IMR-90 (cell line): ENCODE measurements around the gene CDH16.

ENCODE experiments used
- CEBPB ChIP-seq: IDR thresholded peaks from 2 replicates; pipeline ENCODE4 v1.6.1; 2012; ENCODE audit warnings: low read depth, low read length, improper control_type of control experiment
- CHD1 ChIP-seq: IDR thresholded peaks from 2 replicates; pipeline ENCODE4 v1.6.1; 2012; ENCODE audit warnings: low read depth, low read length, improper control_type of control experiment
- FOS ChIP-seq: fragments of 150-350 bp; IDR thresholded peaks from 2 replicates; pipeline ENCODE4 v1.6.1; 2016; ENCODE audit warnings: low read depth, low read length
- MAZ ChIP-seq: IDR thresholded peaks from 2 replicates; pipeline ENCODE4 v1.6.1; 2012; ENCODE audit warnings: low read depth, mild to moderate bottlenecking, low read length, improper control_type of control experiment, moderate library complexity, borderline replicate concordance
- MXI1 ChIP-seq: IDR thresholded peaks from 2 replicates; pipeline ENCODE4 v1.6.1; 2012; ENCODE audit warnings: low read depth, mild to moderate bottlenecking, low read length, moderate library complexity, borderline replicate concordance
- NFE2L2 ChIP-seq: fragments of 150-350 bp; IDR thresholded peaks from 2 replicates; pipeline ENCODE4 v1.6.1; 2016; ENCODE audit warnings: low read depth, mild to moderate bottlenecking, low read length
- POLR2A ChIP-seq: IDR thresholded peaks from 2 replicates; pipeline ENCODE4 v1.6.1; 2012; ENCODE audit warnings: mild to moderate bottlenecking, low read depth, low read length
- RAD21 ChIP-seq: IDR thresholded peaks from 2 replicates; pipeline ENCODE4 v1.6.1; 2012; ENCODE audit warnings: low read length, improper control_type of control experiment
- RCOR1 ChIP-seq: IDR thresholded peaks from 2 replicates; pipeline ENCODE4 v1.6.1; 2012; ENCODE audit warnings: mild to moderate bottlenecking, low read length, improper control_type of control experiment; ENCODE audit not compliant: insufficient replicate concordance
- RFX5 ChIP-seq: IDR thresholded peaks from 2 replicates; pipeline ENCODE4 v1.8.0; 2012; ENCODE audit warnings: low read depth, mild to moderate bottlenecking, low read length, moderate library complexity
- SMC3 ChIP-seq: fragments of 150-350 bp; IDR thresholded peaks from 2 replicates; pipeline ENCODE4 v1.6.1; 2016; ENCODE audit warnings: low read depth, mild to moderate bottlenecking, antibody characterized with exemption, low read length, moderate library complexity
- TF ChIP-seq, protein P1 (sequence below): conservative IDR thresholded peaks from 2 replicates; pipeline ENCODE4 v1.5.1; 2012; ENCODE audit warnings: mild to moderate bottlenecking, low read depth, low read length, improper control_type of control experiment
- TF ChIP-seq, protein P2 (sequence below): fragments of 150-350 bp; IDR thresholded peaks from 2 replicates; pipeline ENCODE4 v1.6.1; 2016; ENCODE audit warnings: low read depth, mild to moderate bottlenecking, low read length, moderate library complexity, borderline replicate concordance
- TF ChIP-seq, protein P3 (sequence below): fragments of 150-350 bp; IDR thresholded peaks from 2 replicates; pipeline ENCODE4 v1.6.1; 2017; ENCODE audit warnings: mild to moderate bottlenecking, antibody characterized with exemption, low read length, low read depth

DNA sequence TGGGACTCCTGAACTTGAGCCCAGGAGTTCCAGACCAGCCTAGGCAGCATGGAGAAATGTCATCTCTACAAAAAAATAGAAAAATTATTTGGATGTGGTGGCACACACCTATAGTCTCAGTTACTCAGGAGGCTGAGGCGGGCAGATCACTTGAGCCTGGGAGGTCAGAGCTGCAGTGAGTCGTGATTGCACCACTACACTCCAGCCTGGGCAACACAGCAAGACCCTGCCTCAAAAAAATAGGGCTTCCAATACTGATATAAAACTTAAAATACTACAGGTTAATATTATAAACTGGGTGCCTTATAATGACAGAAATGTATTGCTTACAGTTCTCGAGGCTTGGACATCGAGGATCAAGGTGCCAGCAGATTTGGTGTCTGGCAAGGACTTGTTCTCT lies 27.3 kb upstream of the CDH16 start:
- TF ChIP-seq, protein P1, sequence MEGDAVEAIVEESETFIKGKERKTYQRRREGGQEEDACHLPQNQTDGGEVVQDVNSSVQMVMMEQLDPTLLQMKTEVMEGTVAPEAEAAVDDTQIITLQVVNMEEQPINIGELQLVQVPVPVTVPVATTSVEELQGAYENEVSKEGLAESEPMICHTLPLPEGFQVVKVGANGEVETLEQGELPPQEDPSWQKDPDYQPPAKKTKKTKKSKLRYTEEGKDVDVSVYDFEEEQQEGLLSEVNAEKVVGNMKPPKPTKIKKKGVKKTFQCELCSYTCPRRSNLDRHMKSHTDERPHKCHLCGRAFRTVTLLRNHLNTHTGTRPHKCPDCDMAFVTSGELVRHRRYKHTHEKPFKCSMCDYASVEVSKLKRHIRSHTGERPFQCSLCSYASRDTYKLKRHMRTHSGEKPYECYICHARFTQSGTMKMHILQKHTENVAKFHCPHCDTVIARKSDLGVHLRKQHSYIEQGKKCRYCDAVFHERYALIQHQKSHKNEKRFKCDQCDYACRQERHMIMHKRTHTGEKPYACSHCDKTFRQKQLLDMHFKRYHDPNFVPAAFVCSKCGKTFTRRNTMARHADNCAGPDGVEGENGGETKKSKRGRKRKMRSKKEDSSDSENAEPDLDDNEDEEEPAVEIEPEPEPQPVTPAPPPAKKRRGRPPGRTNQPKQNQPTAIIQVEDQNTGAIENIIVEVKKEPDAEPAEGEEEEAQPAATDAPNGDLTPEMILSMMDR = no peak
- TF ChIP-seq RAD21 = no peak
- TF ChIP-seq MXI1 = no peak
- no peak for TF ChIP-seq CEBPB
- TF ChIP-seq SMC3 = no peak
- no peak for TF ChIP-seq POLR2A
- TF ChIP-seq, protein P2, sequence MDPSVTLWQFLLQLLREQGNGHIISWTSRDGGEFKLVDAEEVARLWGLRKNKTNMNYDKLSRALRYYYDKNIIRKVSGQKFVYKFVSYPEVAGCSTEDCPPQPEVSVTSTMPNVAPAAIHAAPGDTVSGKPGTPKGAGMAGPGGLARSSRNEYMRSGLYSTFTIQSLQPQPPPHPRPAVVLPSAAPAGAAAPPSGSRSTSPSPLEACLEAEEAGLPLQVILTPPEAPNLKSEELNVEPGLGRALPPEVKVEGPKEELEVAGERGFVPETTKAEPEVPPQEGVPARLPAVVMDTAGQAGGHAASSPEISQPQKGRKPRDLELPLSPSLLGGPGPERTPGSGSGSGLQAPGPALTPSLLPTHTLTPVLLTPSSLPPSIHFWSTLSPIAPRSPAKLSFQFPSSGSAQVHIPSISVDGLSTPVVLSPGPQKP = no peak
- no peak for TF ChIP-seq FOS
- TF ChIP-seq CHD1 = no peak
- TF ChIP-seq, protein P3, sequence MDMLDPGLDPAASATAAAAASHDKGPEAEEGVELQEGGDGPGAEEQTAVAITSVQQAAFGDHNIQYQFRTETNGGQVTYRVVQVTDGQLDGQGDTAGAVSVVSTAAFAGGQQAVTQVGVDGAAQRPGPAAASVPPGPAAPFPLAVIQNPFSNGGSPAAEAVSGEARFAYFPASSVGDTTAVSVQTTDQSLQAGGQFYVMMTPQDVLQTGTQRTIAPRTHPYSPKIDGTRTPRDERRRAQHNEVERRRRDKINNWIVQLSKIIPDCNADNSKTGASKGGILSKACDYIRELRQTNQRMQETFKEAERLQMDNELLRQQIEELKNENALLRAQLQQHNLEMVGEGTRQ = no peak
- TF ChIP-seq RFX5 = no peak
- TF ChIP-seq RCOR1 = no peak
- no peak for TF ChIP-seq NFE2L2
- no peak for TF ChIP-seq MAZ
